DMS53 (cell line): ENCODE results near the gene NOTCH2.

Experiments
- DNase-seq: peaks from one replicate; lab custom pipeline; 2025; lab: John Stamatoyannopoulos, UW

Gene NOTCH2

DNA sequence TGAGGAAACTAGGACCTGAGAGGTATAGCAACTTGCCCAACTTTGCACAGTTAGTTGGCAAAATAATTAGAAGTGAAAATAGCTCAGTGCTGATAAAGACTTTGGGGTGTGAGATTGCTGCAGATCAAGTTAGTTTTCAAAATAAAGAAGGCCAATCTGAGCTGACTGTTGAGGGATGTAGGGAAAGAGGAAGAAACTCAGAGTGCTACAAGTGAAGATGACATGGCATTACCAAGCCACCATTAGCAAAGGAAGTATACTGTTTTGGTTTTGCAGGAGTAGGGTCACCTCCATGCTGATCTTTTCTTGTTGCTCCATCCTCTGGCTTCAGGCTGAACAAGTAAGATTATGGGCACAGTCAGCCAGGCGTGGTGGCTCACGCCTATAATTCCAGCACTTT lies 94.5 kb downstream of the NOTCH2 start:
- DNase-seq: no peak

DNA sequence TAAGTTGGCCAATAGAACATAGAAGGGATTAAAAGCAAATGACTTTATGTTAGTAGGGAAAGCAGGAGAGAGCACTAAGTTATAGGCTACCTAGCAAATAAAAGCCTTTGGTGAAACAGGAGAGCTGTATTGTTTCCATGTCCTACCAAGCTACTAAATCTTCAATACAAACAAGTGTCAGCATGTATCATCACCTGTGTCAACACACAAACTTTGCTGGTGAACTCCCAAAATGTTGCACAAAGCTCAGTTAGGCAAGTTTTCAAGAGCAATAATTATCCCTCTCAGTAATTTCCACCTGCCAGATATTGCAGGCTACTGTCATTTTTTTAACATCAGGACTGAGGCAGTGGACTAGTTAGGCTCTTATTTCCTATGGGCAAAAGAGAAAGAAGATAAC lies 95.4 kb downstream of the NOTCH2 start:
- DNase-seq: peak; percentile 0

DNA sequence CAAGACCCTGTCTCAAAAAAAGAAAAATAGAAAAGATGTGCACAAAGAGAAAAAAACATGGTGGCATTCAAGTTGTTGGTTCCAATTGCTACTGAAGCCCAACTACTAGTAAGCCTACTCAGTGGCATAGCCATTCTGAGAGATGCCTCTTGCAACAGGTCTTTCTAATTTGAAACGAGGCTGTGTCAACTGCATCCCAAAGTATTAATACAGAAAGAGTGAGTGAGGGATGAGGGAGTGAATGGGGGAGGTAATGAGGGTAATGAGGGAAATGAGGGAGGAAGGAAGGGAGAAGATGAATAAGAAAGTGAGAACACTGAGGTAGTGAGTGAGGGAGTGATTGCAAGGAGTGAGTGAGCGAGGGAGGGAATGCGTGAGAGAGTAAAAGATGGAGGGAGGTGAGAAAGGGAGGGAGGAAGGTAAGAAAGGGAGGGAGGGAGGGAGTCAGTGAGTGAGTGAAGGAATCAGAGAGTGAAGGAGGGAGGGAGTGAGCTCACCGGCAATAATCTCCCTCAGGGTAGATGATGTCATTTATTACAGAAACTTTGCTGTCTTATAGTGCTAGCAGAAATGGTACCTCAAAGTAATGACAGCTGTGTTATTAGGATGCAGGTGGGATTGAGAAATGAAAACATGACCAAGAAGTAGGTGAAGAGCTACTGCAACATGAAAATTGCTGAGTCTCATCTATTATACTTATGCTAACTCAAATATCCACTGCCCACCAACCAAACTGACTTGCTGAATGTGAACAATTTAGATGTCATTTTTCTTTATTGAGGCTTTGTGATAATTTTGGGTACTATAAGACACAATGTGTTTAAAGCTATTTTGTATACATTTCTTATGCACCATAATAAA lies 97.5 kb downstream of the NOTCH2 start:
- no peak for DNase-seq

DNA sequence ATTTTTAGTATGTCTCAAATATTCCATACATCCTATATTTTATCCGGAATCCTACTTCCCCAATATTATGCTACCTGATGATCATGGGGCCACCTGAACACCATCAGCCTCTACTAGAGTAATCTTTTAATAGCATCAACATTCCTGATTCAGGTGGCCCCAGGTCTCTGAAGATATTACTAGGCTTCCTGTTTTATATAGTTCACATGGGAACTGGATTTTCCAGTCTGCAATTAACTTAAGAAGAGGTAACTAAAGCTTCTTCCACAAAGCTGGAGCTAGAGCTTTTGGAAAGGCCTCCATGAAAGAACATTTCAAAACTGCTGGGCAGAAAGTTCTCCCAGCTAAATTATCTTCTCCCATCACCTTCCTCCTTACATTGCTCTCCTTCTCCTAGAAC lies 100.9 kb downstream of the NOTCH2 start:
- peak; percentile 1 for DNase-seq

DNA sequence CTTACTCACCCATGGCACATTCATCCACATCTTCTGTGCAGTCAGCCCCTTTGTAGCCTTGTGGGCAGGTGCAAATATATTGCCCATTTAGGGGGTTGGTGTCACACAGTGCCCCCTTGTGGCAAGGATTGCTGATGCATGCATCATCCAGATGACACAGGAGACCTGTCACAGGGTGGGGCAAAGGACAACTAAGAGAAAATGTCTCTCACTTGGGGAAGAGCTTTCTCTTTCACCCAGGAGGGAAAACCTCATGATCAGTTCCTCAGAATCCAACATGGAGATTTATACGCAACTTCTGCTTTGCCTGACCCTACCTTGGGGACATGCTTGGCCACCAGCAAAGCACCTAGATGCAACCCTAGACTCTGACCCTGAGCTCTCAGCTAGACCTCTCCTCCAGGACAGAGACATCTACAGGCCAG lies 101.4 kb downstream of the NOTCH2 start:
- peak; percentile 57 for DNase-seq

DNA sequence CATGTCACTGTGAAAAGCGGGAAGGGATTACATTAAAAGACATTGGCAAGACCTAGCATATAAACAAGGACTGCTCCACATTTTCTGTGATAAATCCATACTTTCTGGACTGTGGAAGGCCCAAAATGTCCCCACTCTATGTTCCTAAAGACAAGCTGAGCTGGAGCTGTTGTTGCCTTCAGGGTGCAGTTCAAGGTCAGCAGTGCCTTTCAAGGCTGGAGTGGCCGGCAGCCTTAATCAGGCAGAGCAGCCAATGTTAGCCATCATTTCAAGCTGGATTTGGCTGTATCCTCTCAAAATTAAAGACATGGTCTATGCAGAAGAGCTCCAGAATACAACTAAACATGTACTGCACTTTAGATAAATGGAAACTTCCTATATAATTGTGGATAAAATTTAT lies 102.8 kb downstream of the NOTCH2 start:
- DNase-seq: no peak

DNA sequence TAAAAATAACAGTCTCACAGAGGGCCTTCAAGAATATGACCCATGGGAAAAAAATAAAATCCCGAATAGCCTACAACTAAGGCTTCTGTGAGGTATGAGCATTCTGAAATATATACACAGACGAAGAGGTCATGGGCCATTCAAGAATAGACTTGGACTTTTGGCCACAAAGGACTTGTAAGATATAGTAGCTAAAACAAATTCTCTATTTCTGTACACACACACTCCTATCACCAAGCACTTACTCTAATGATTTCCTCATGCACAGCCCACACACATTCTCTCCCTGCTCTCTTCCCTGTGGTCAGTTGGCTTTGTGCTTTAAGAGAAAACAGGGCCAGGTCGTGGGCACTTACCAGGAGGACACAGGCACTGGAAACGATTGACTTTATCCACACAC lies 103.4 kb downstream of the NOTCH2 start:
- no peak for DNase-seq

DNA sequence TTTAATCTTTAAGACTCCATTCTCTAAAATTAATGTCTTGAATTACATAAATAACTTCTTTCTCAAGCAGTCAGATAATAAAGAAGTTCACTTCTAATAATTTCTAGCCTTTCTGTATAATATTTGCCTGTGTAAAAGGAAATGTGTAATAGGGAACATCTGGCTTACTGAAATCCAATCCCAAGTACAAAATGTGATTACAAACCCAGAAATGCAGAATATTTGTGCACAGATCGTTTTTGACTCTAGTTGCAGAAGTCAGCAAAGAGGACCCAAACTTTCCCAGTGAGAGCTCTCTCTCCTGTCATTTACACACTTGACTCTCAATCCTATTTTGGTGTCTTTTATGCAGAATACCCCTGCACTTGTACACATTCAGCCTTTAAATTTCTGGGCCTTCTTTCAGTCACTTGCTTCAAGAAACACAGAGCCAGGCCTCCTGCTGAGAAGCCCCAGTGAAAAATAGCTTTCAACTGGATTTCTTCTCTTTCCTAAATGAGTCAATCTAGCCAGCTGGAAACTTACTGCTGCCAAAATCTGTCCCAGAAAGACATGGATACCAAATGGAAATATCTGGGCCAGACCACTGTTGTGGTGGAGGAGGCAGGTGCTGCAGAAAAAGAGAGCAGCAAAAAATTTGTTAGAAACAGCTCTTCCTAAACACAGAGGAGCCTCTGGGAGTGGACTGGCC lies 104.6 kb downstream of the NOTCH2 start:
- no peak for DNase-seq

DNA sequence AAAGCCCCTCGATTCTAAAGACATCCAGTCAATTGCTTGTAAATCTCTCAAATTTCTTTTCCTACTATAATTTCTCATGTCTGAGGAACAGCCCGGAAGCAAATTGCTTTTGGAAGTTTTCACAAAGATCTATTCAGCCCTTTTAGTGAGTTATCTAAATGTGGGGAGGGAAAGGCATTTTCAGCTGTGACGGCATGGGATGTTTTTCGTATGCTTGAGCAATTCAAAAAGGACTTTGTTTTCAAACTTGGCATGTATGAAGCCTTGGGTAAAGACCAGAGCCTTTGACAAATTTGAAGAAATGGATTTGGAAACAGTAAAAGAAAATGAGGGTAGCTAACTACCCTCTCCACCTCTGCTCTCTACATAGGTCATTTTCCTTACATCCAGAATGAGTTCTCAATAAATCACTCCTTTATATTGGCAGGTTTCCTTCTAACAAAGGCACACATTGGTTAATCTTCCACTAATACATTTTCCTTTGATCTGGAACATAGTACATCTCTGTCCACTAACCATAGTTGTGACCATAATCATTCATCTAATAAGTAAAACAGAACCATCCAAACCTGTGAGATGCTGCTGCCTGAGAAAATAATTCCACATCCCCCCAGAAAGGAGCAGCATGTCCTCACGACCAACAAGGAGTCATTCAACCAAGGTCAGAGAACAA lies 107.0 kb downstream of the NOTCH2 start:
- DNase-seq: no peak

DNA sequence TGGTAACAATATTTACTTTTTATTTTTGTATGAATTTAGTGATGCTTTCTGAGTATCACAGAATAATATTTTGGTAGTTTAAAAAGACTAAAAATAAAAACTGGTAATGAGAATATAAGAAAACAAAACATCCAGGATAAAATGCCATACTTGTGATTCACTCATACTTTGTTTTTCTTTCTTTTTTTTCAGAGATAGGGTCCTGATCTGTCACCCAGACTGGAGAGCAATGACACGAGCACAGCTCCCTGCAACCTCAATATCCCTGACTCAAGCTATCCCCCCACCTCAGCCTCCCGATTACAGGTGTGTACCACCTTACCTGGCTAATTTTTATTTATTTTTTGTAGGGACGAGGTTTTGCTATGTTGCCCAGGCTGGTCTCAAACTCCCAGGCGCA lies 109.0 kb downstream of the NOTCH2 start:
- no peak for DNase-seq

DNA sequence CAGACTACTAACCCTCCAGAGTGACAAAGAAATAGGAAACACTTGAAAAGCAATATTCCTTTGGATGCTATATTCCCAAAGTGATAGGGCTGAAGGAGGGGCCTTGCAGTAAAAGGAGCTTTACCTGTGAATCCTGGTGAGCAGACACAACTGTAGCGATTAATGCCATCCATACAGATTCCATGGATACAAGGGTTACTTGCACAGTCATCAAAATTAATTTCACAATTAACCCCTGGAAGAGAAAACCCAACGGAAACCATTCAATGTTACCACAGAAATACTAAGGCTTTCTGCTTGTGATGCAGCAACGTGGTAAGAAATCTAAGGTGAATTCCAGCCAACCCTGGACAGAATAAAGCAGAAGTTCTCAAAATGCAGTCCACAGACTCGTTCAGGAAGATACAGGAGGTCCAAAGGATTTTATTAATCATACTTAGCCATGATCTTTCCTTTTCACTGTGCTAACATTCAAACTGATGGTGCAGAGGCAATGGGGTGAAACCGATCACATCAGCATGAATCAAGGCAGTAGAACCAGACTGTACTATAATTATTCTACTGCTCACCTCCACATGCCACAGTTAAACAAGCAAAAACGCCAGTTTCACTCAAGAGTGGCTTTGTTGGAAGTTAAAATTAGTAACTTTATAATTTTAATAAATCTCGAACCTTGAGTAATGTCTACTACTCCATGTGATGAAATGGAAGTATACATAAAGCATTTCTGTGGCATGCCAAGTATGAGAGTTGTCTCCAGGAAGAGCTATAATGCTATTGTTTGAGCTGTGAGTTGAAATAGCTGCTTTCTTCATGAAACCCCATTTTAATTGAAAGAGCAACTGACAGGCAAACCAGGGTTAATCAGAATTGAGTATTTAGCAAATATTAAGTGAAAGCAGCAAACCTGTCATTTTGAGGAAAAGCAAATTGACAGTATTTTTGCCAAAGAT lies 109.9 kb downstream of the NOTCH2 start:
- DNase-seq: no peak

DNA sequence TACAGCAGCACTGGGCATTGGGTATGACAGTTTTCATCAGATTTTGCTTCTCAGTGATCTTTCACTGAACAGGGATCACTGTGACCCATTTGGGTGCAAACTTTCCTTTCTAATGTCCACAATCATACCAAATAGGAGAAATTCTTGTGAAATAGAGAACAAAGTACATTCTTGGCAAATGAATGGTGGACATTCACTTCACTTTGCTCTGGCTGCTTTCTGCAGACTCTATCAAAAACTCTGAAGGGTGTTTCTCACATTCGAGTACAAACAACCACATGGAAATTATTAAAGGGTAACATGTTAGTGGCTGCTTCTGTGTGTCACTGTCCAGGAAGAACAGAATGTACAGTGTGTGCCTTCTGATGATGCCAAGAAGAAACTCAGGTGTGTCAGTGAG lies 111.2 kb downstream of the NOTCH2 start:
- no peak for DNase-seq

DNA sequence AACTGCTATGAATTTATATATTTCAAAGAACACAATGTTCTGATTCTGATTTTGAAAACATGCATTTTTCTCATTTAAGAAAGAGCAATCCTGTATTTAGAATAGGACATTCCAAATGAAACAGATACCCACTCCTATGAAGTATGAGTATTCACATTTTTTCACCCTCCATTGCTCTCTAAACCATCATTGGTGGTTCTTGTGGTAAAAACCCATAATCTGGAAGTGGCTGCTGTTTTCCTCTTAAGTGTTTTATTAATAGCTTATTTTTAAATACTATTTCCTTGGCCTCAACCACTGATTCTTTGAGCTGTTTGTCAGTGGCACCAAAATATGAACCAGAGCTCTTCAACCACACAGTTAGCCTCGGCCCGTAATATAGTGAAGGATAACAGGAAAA lies 113.2 kb downstream of the NOTCH2 start:
- DNase-seq: no peak

DNA sequence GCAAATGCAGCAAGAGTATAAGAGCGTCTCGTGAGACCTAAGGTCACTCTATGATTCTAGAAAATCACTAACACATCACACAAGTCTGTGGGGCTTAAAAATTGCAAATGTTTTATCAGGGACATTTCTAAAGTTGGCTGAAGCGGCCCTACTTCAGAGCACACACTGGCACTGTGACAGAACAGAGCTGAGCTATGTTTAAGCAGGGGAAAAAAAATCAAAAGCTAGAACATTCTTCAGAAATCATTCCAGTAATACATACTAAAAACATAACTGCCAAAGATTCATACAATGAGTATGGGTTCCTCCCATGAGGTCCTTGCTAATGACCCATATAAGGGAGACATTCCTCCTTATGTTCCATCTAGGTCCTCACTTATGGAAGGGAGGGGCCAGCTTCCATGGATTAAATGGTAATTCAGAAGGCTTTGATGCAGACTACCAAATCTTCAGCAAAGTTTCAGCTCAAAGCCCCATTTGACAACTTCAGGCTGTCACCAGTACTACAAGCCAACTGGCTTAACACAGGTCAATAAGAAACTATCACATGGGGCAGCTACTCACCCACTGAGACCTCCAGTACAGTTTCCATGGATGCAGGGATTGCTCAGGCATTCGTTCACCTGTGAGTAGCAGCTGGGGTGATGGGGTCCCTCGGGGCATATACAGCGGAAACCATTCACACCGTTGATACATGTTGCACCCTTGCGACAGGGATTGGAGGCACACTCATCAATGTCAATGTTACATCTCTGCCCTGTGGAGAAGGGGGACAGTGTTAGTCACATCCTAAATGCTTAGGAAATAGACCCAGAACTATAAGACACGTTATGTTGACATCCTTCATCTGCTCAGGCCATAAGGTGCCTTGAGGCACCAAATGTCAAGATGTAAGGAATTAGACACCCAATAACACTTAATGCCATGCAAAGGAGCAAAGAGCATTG lies 114.7 kb downstream of the NOTCH2 start:
- no peak for DNase-seq

DNA sequence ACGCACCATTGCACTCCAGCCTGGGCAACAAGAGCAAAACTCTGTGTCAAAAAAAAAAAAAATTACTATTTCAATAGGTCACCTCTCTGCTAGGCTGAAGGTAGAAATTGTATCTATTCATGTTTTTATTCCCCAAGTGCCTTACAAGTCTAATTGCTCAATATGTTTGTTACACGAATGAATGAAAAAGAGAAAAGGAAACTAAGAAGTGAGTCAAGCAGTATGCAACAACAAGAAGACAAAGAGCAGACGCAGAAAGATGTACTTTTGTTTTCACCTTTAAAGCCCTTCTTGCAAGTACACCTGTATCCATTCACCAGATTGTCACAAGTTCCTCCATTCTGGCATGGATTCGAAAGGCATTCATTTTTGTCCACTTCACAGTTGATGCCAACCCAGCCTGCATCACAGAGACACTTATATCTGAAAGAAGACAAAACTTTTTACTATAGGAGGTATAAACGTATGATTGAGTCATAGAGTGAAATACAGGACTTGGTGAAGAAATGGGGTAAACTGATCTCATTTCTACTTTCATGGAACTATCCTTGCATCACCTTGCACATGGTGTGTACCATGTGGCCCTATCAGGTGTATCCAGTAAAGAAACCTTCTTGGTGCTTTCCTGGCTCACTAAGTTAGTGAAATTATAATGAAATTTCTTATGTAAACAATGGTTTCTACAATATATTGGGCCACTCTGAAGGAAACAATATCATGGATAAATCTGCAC lies 116.0 kb downstream of the NOTCH2 start:
- no peak for DNase-seq

DNA sequence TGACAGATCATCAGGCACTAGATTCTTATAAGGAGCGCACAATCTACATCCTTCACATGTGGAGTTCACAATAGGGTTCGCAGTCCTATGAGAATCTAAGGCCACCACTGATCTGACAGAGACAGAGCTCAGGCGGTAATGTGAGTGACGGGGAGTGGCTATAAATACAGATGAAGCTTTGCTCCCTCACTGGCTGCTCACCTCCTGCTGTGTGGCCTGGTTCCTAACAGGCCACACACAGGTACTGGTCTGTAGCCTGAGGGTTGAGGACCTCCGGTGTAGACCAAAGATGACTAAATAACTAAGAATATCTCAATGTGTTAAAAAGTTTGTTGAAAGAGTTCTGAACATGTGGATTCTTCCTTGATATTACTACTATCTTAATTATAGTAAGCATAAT lies 117.0 kb downstream of the NOTCH2 start:
- no peak for DNase-seq

DNA sequence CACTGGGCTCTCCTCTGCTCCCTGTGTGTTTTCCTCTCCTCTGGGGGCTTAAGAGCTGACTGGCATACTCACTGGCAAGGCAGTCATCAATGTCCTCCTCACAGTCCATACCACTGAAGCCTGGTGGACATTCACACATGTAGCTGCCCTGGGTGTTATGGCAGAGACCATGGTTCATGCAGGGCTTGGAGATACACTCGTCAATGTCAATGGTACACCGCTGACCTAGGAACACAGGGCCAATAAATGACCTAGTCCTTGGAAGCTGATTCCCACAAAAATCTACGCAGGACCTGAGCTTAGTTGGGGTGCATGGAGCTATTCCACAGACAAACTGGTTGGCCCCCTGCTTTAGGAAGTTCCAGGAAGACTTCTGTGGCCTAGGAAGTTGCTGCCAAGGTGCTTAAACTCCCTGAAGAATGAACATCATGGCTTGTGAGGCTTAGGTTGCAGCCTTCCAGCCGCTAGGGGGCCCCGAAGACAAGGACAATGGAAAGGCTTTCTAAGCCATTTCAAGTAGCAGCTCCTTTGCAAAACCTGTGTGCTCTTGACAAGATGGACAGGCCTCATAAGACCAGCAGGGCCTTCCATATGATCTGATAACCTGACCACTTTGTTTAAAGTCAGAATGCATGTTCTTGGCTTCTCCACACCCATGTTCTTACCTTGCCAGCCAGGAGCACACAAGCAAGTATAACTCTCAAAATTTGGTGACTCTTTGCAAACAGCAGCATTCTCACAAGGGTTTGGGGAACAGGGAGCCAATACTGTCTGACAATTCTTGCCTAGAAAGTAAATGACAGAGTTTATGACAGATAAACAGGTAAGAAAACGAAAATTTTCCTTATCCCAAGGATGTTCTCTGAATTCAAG lies 120.9 kb downstream of the NOTCH2 start:
- peak; percentile 72 for DNase-seq

DNA sequence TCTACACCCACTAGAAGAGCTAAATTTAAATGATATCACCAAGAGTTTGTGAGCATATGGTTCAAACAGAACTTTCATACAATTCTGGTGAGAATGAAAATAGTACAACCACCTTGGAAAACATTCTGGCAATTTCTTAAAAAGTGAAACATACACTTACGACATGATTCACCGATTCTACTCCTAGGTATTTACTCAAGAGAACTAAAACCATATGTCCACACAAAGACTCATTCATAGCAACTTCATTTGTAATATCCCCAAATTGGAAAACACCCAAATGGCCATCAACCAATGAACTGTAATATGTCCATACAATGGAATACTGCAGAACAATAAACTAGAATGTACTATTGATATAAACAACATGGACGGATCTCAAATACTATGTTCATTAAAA lies 122.0 kb downstream of the NOTCH2 start:
- DNase-seq: no peak

DNA sequence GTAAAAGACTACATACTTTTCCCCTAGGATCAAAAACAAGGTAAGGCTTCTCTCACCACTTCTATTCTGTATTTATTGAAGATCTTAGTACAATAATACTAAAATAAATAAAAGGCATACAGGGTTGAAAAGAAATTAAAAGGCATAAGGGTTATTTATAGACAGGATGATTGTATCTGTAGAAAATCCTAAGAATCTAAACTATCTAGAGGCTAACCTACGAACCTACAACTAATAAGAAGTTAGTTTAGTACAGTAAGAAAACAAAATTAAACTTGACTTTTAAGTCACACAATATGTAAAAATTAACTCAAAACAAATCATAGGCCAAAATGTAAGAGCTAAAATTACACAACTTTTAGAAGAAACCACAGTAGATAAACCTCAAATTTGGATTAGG lies 122.7 kb downstream of the NOTCH2 start:
- DNase-seq: no peak
